Colon (tissue), 2 donors: Measurements from ENCODE around the gene DNAH17.
"Not testable (repeated sequence)": the region's sequence is repeated elsewhere in the genome, so short reads cannot be mapped to it uniquely, and the experiment has no call there.

Experiments used
- FAIRE-seq: peaks from 2 replicates; lab custom pipeline; 2012; peaks lifted over from hg19 to GRCh38; lab: Jason Lieb, UNC
- donor health status: control.
- donor health status: control.

DNAH17 gene

DNA sequence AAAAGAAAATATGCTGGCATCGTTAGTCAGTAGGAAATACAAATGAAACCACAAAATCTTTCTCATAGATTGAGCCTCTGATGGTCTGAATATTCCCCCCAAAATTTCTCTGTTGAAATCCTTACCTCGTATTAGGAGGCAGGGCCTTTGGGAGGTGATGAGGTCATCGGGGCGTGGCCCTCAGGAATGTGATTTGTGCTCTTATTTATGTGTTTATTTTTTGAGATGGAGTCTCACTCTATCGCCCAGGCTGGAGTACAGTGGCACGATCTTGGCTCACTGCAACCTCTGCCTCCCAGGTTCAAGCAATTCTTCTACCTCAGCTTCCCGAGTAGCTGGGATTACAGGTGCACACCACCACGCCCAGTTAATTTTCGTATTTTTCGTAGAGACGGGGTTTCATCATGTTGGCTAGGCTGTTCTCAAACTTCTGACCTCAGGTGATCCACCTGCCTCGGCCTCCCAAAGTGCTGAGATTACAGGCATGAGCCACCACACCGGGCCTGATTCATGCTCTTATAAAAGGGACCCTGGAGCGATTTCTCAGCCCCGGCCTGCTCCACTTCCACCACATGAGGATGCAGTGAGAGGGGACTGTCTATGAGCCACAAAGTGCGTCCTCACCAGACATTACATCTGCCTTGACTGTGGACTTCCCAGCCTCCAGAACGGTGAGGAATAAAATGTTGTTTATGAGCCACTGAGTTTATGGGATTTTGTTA, 53.1 kb downstream of the DNAH17 start:
- no peak for FAIRE-seq

DNA sequence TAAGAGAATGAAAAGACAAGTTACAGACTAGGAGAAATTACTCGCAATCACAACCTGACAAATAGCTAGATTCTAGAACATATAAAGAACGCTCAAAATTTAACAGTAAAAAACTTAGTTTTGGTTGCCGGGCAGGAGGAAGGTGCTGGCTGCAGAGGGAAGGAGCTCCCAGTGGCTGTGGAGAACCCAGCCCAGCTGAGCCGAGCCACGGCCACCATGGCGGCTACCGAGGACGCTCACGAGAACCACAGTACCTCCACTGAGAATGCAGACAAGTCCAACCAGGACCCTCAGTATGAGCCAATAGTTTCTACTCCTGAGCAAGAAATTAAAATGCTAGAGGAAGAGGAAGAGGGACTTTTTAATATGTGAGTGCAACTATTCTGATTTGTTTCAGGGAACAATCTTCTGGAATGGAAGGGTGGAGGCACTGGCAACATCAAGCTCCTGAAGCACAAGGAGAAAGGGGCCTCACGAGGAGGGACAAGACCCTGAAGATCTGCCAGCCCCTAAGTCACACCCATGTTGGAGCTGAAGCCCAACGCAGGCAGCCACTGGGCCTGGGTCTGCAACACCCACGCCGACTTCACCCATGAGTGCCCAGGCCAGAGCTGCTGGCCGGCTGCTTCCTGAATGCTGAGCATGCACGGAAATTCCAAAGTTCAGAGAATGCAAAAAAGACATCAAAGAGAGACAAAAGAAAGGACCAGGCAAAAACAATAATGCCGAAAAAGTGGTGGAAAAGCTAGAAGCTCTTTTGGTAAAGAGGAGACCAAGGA, 55.0 kb downstream of the DNAH17 start:
- FAIRE-seq = no peak

DNA sequence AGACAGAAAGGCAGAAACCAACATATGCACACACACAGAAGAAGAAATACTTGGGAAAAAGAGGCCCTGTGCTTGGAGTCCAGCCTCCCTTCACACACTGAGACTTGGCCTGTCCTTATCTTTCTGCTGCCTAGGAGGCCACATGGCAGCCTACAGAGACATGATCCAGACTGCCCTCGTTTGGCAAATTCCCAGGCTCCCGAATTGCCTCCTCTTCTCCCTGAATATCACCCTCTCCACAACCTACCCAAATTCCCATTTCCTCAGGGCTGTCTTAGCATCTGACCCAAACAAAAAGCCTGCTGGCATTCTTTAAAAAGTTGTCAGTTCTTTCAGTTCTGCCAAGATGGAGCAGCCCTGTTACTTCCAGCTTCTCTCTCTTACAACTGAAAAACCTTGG, 59.8 kb downstream of the DNAH17 start:
- FAIRE-seq = no peak

DNA sequence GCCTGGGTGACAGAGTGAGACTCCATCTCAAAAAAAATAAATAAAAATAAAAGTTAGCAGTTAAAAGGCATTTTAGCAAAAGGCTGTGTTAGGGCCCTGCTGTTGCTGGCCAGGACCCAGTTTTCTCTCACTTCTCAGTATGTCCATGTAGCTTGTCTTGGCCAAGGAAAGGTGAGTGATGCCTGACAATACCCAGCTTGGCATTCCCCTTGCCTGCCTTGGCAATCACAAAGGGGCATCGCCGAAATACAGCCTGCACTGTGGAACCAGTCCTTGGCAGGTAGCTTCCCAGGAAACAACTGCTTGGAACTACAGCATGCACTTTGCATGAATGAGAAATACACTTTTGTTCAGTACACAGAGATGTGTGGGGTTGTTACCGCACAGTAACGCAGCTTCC, 61.7 kb downstream of the DNAH17 start:
- no peak for FAIRE-seq

DNA sequence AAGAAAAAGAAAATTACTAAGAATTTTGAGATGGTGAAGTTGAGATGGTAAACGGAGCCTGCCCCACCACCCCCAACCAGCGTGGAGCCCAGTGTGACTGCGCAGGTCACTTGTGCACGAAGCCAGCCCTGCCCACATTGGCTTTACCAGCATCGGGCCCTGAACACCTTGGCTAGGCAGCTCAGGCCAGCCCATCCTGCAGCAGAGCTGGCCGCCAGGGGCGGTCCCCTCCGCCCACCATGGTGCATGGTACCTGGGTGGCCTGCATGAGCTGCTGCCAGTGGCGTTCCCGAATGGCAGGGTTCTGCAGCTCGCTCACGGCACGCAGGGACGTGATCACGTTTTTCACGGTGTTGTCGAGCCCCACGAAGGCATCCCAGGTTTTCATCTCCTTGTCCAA, 62.7 kb downstream of the DNAH17 start:
- no peak for FAIRE-seq

DNA sequence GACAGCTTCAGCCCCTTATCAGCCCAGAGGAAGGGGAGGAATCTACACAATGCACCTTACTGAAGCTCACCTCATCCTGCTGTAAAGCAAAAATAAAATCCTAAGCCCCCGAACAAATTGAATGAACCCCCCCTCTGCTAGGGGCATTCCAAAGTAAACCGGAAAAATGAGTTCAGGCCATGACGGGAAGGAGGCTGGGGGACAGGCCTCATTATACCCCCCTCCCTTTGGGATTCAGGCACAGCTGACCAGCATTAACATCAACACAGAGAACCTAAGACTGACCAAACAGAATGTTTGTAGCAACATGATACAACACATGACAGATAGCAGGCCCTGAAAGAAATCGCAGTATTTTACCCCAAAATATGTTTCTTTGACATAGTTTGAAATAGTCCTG, 64.2 kb downstream of the DNAH17 start:
- no peak for FAIRE-seq

DNA sequence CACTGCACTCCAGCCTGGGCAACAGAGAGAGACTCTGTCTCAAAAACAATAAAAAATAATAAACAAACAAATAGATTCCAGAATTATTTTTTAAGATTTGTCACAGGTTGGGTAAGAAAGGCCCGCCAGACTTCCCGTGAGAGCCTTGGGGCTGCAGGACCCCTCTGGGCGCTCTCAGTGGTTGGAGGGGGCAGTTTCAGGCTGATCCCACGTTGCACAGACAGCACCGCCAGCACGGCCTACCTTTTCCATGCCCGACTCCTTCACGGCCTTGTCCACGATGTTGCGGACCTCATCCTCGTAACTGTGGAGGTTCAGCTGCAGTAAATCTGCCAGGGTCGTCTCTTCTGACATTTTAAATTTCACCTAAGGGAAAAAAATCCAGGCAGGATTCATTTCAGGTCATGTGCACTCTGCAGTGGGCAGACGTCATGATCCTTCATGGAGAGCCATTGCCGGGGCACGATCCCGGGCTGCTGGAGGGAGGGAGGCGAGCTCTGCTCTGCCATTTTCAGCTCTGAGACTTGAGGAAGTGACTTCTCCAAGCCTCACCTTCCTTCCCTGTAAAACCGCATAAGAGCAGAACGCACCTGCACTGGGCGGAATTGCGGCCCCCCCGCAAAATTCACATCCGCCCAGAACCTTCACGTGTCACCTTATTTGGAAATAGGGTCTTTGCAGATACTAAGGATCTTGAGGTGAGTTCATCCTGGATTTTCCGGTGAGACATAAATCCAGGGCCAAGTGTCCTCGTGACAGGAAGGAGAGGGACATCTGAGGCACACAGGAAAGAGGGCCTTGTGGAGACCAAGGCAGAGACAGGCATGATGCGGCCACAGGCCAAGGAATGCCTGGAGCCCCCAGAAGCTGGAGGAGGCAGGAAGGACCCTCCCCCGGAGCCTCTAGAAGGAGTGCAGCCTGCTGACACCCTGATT, 66.8 kb downstream of the DNAH17 start:
- no peak for FAIRE-seq

DNA sequence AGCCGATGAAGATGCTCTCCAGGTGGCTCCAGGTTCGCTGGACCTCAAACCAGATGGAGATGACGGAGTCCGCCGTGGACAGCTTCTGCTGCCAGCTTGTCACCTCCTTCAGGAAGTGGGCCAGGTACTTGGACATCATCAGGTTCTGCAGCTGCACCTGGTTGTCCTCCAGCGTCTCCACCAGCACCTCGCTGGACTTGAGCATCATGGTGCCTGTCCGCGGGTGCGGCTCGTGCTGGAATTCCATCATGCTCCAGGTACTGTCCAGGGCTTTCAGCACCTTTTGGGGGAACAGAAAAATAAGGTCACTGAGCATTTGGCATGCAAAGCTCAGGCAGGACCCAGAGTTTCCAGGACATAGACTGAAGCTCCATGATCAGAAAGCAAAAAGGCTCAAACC, 69.7 kb downstream of the DNAH17 start:
- FAIRE-seq = no peak

DNA sequence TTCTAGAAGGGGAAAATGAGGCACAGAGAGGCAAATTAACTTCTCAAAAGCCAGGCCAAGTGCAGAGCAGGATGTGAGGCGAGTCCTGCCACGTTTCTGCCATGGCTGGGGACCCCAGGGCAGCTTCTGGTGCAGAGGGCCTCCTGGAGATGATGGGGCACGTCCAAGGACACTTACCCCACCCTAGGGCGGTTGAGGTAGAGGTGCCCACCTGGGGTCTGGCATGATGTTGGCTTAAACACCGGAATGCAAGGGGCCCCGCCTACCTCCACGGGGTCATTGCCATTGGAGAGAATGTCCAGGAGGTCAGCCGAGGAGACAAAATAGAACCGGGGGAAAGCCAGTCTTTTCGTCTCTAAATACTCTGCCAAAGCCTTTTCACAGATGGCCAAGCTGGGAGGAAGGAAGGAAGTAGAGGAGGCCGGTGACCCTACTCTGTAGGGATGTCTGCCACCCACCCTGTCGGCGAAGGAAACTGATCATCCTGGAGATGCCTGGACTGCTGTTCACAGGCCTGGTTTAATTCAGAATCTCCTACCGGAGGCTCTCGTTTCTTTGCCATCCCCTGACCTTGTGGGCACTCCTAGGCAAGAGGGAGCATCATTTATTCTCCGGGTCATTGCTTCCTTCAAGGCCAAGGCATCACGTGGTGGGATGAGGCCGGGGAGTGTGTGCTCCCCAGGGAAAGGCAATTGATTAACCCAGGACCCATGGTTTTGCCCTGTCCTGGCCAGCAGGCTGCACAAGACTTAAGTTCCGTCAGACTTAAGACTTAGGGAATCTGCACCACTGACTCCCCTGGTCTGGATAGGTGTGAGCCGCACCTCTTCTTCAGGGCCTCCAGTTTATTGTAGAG, 70.5 kb downstream of the DNAH17 start:
- no peak for FAIRE-seq

DNA sequence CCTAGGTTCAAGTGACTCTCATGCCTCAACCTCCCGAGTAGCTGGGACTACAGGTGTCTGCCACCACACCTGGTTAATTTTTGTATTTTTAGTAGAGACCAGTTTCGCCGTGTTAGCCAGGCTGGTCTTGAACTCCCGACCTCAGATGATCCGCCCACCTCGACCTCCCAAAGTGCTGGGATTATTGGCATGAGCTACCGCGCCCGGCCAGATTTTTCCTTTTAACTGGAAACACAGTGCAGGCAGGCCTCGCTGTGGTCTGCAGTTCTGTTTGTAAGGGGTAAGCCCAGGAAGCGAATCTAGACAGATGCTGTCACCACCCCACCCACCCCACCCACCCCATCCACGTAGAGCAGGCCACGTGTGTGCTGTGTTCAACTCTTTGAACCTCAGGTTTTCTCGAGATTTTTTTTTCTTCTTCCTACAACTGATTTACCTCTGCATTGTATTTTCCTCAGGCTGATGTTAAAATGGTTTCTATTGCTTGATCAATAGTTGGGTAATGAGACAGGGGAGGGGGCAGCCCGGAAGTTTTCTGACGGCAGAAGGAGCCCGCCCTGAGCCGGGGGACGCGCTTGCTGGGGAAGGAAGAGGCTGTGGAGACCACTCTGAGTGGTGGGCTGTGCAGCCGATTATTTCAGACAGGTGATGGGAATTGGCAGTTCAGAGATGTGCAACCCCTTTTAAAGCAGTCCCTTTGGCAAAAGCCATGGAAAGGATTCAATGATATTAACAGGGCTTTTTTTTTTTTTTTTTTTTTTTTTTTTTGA, 72.9 kb downstream of the DNAH17 start:
- no peak for FAIRE-seq

DNA sequence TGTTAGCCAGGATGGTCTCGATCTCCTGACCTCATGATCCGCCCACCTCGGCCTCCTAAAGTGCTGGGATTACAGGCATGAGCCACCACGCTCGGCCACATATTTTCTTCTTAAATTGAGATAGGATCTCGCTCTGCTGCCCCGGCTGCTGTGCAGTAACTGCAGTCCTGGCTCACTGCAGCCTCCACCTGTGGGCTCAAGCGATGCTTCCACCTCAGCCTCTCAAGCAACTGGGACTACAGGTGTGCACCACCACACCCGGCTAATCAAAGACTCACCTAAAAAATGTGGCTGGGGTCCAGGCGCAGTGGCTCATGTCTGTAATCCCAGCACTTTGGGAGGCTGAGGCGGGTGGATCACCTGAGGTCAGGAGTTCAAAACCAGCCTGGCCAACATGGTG, 73.8 kb downstream of the DNAH17 start:
- FAIRE-seq = not testable (repeated sequence)

DNA sequence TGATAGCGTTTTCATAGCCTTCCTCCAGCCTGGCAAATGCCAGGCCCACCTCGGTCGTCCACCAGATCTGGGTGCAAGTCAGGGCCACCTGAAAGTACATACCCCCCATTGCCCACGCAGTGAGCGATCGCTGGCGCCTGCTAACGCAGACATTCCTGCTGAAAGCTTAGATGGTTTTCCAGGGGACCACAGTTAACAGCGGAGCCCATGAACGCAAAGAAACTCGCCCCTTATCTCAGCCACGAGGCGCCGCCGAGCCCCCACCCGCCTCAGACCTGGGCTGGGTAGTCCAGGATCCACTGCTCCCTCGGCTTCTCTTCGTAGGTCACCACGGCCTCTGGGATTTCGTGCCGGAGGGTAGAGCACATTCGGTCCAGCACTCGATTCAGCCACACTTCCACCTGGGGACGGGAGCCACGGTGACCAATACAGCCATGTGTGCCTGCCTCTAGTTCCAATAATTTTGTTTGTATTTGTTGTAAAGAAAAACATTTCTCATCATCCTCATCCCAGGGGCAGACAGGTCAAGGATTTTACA, 74.5 kb downstream of the DNAH17 start:
- FAIRE-seq = no peak

DNA sequence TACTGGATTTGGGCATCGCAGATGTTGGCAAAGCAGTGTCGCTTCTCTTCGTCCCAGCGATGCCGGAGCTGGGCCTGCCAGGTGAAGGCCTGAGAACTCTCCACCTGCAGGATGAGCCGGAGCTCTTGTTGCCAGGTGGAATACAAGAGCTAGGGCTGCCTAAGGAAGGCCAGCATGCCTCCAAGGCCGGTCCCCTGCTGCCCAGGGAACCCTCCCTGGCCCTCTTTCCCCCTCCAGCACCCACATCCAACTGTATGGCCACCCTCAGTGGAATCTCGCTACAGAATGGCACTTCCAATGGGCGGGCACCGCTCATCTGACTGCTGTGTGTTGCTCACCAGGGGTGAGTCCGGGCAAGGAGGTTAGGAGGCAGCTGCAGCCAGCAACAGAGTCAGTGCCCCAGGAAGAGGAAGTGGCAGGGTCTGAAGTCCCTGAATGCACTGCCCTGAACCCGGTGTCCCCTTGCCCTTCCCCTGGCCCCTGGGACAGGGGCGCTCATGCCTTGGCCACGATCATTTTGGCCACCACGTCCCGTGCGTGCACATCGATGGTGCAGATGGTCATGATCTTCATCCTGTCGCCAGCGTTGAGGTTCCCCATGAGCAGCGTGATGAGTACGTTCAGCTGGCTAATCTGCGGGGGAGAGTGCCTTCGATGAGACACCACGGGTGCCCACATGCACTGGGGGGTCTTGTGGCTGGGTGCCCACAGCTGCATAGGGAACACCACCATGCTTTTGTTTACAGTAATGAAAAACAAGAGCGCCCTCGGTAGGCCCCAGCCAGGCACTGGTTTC, 75.8 kb downstream of the DNAH17 start:
- no peak for FAIRE-seq

DNA sequence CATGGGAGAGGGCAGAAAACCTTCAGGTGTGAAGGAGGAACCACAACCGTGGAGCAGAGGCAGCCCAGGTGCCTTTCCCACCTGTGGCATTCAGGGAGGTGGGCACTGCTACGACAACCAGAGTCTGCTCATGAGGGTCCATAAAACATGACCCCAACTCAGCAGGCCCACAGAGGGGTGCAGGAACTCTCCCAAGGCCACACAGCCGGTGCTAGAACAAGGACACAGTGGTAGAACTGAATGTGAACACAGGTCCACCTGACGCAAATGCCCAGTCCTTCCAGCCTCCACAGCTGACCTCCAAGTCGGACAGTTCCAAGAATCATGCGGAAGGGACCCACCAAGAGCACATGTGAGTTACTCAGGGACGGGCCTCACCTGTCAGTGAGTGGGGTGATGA, 76.4 kb downstream of the DNAH17 start:
- FAIRE-seq = no peak

DNA sequence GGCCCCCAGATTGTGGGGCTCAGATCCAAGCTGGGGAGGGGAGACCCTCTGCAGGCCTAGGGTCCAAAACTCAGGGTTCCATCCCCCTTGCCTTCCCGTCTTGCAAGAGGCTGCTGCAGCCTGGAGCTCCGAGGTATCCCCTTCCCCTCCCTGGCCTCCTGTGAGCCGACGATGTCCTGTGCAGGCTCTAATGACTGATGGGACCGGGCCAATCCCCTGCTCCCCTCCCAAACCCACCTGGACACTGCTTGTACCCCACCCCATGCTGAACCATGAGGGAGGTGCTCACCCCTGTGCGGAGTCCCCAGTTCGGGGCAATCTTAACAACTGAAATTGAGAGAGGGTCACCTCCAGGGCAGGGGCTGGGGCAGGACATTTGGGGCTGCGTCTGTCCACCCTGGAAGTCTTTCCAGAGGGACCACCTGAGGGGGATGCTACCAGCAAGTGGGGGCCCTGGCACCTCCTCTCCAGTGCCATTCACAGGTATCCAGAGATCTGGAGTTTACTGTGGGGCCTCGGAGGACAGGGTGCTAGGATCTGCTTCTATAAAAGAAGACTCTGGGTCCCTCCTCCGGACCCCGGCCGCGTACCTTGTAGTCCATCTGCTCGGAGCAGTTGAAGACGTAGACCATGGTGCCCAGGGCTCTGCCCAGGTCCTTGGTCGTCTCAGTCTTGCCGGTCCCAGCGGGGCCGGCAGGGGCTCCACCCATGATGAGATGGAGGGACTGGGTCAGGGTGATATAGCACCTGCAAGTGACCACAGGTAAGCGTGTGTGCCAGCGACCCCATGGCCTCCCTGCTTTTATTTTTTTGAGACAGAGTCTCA, 77.3 kb downstream of the DNAH17 start:
- no peak for FAIRE-seq

DNA sequence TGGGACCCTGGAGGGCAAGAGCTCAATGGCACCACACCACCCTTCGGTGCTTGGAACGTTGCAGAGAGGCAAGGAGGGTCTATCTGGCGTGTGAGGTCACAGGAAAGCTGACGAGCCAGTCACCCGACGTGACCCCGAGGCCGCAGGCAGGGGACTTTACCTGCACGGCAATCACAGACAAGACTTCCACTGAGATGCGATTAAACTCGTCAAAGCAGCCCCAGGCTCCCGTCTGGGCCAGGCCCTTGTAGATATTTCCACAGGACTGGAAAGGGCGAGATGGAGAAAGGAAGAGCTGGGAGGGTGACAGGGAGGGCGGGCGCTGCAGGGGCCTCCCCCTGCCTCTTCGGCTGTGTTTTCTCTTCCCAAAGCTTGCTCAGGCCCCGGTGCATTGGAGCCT, 78.3 kb downstream of the DNAH17 start:
- FAIRE-seq = no peak

DNA sequence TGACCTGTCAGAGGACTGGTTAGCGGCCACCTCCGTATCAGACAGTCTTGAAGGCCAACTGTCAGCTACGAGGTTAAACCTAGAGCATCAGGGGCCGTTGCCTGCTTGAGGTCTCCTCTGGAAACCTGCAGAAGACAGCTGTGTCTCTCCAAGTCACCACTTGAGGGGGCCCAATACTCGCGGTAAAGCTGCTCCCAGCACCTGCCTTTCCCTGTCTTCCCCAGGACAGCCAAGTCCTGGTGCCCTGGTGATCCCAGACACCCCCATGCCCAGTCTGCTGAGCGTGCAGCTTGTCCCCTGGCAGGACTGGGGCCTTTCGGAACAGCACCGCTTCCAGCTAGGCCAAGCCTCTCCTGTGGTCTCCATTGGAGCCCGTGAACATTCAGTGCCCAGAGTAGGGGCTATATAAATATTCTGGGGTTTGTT, 80.1 kb downstream of the DNAH17 start:
- no peak for FAIRE-seq

DNA sequence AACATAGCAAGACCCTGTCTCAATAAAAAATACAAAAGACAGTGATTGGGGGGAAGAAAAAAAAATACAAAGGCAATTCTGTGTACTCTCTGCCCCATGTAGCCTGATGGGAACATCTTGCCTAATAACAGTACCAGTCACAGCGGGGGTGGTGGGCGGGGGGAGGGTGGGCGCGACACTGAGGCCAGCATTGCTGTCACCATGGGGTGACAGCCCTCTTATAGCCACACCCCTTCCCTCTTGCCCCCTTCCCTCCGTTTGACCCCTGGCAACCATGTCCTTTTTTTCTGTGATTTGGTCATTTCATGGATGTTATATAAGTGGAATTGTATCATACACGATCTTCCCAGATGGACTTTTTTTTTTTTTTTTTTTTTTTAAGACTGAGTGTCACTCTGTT, 80.9 kb downstream of the DNAH17 start:
- FAIRE-seq = no peak

DNA sequence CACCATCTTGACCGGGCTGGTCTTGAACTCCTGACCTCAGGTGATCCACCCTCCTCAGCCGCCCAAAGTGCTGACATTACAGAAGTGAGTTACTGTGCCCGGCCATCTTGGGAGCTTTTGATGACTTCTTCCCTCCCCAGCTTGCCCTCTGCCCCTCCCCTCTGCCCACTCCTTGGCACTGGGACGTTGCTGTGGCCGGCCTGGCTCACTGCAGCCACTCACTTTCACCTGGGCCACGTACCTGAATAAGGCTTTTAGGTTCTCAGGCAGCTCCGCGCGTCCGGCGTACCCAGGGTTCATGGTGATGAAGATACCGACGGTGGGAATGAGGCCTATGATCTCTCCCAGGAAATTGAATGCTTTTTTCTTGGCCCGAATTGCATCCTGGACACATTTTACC, 81.6 kb downstream of the DNAH17 start:
- FAIRE-seq = no peak
